ENCODE data around the gene CARD6. TPM values are rescaled to one million over a fixed set of nuclear protein-coding genes. Genes with fewer than 3 reads are reported as not detected.
"Not testable (repeated sequence)": the region's sequence is repeated elsewhere in the genome, so short reads cannot be mapped to it uniquely, and the experiment has no call there.

The CARD6 gene
- total RNA-seq, 1 donor from 2014 or later, result 2.1 TPM

DNA sequence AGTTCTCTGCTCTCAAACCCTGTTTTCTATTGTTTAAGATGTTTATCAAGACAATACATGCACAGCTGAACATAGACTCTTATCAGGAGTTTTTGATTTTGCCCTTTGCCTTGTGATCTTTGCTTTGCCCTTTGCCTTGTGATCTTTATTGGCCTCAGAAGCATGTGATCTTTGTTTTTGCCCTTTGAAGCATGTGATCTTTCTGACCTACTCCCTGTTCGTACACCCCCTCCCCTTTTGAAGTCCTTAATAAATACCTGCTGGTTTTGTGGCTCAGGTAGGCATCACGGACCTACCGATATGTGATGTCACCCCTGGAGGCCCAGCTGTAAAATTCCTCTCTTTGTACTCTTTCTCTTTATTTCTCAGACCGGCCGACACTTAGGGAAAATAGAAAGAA lies 23.8 kb downstream of the CARD6 start:
- H3K4me1 Mint-ChIP-seq (ENCODE audit: low read depth); H3K27me3 Mint-ChIP-seq (ENCODE audit: insufficient read depth); DNase-seq (ENCODE audit: low spot score); H3K4me3 Mint-ChIP-seq; intact Hi-C loops (cut with micrococcal nuclease); H3K36me3 Mint-ChIP-seq (ENCODE audit: low read depth); H3K27ac Mint-ChIP-seq: not testable (repeated sequence)
- peaks cover 11% of the 10 kb centered on the region for H3K9me3 Mint-ChIP-seq

DNA sequence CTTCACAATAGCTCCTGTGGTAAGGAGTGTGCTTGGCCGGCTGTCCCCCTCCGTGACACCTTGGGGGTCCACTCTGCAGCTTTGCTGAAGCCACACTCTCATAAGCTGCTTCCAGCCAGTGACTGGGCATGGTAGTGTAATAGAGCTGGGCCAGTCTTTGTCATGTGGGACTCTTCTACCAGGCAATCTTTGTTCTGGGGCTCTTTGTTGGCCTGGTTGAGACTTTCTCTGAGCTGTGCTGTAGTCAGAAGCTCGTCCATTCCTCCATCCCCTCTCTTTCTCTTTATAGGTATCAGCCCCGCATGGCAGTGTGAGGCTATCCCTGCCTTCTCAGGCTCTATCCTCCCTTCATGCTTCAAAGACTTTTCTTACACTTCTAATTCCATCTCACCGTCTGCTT lies 25.7 kb downstream of the CARD6 start:
- H3K27ac Mint-ChIP-seq, result no peak overlapping the region
- intact Hi-C loops (cut with micrococcal nuclease), result no loop called here
- H3K9me3 Mint-ChIP-seq, result peaks cover 11% of the 10 kb centered on the region
- no peaks in the 10 kb centered on the region for H3K36me3 Mint-ChIP-seq (ENCODE audit: low read depth)
- H3K4me1 Mint-ChIP-seq (ENCODE audit: low read depth), result no peaks in the 10 kb centered on the region
- H3K4me3 Mint-ChIP-seq, result no peak overlapping the region
- no peak for DNase-seq (ENCODE audit: low spot score)
- H3K27me3 Mint-ChIP-seq (ENCODE audit: insufficient read depth), result peaks cover 8% of the 10 kb centered on the region

DNA sequence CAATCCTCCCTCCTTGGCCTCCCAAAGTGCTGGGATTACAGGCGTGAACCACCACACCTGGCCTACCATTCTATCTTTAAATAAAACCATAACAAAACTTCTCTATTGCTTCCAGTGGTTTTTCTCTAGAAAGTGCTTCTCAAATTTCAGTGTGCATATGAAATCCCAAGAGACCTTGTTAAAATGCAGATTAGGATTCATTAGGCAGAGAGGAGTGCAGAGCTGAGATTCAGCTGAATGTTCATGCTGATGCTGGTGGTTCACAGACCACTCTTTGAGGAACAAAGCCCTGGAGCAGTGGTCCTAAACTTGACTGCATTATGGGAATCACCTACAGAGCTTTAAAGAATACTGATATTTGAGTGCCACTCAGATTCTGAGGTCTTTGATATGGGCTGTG lies 28.2 kb downstream of the CARD6 start:
- DNase-seq (ENCODE audit: low spot score), result no peak
- Mint-ChIP-seq H3K4me3 (no peak overlapping the region), H3K9me3 (peaks cover 8% of the 10 kb centered on the region), H3K36me3 (ENCODE audit: low read depth) (no peaks in the 10 kb centered on the region), H3K27me3 (ENCODE audit: insufficient read depth) (peaks cover 13% of the 10 kb centered on the region), H3K27ac (no peak overlapping the region), H3K4me1 (ENCODE audit: low read depth) (no peaks in the 10 kb centered on the region)
- intact Hi-C loops (cut with micrococcal nuclease), result no loop called here

DNA sequence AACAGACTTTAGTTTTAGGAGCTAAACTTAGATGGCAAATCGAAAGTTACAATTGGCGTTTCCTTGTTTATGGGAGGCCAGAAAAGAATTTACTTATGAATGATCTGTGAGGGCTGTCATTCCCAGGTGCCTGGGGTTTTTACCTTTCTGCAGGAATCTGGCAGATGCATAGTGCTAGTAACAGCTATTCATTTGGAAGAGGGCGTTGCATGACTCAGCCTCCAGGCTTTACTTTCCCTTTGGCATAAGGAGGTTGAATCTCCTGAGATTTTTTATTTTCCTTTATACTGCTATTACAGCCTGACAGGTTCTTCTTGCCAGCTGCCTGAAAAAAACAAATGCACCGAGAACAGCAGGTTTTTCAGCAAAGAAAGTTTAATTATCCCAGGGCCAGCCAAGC lies 30.0 kb downstream of the CARD6 start:
- no peak overlapping the region for H3K27ac Mint-ChIP-seq
- no peaks in the 10 kb centered on the region for H3K4me1 Mint-ChIP-seq (ENCODE audit: low read depth)
- no peak overlapping the region for H3K4me3 Mint-ChIP-seq
- H3K27me3 Mint-ChIP-seq (ENCODE audit: insufficient read depth), result peaks cover 13% of the 10 kb centered on the region
- DNase-seq (ENCODE audit: low spot score), result no peak
- H3K9me3 Mint-ChIP-seq, result no peaks in the 10 kb centered on the region
- no peaks in the 10 kb centered on the region for H3K36me3 Mint-ChIP-seq (ENCODE audit: low read depth)
- intact Hi-C loops (cut with micrococcal nuclease), result no loop called here

DNA sequence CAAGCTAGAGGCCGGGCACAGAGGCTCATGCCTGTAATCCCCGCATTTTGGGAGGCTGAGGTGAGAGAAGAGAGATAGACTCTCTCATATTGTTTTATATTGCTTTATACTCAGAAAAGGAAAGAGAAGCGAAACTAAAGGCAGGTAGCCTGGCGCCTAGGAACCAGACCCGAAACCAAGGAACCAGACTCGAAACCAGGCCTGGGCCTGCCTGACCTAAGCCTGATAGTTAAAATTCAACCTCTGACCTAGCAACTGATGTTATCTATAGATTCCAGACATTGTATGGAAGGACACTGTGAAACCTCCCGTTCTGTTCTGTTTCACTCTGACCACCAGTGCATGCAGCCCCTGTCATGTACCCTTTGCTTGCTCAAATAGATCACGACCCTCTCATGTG lies 31.1 kb downstream of the CARD6 start:
- H3K27me3 Mint-ChIP-seq (ENCODE audit: insufficient read depth), result peaks cover 10% of the 10 kb centered on the region
- H3K27ac Mint-ChIP-seq; intact Hi-C loops (cut with micrococcal nuclease); H3K9me3 Mint-ChIP-seq; H3K4me1 Mint-ChIP-seq (ENCODE audit: low read depth); DNase-seq (ENCODE audit: low spot score); H3K36me3 Mint-ChIP-seq (ENCODE audit: low read depth); H3K4me3 Mint-ChIP-seq: not testable (repeated sequence)

DNA sequence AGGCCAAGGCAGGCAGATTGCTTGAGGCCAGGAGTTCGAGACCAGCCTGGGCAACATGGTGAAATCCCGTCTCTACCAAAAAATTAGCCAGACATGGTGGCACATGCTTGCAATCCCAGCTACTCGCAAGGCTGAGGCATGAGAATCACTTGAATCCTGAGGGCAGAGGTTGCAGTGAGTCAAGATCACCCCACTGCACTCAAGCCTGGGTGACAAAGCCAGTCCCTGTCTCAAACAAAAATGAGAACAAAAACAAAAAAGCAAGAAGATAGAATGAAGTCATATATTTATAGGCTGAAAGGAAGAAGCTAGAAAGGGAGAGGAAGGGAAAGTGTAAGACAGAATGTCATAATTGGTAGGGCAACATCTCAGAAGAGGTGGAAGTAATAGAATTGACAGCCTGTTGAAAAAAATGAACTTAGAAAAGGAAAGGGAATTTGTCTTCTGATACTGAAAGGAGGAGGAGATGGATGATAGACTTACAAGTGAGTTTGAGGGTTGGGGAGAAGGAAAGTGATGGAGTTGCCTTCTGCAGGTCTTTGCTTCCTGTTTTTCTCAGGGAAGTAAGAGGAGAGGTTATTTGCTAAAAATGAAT lies 32.2 kb downstream of the CARD6 start:
- peaks cover 4% of the 10 kb centered on the region for H3K9me3 Mint-ChIP-seq
- H3K36me3 Mint-ChIP-seq (ENCODE audit: low read depth), result no peaks in the 10 kb centered on the region

DNA sequence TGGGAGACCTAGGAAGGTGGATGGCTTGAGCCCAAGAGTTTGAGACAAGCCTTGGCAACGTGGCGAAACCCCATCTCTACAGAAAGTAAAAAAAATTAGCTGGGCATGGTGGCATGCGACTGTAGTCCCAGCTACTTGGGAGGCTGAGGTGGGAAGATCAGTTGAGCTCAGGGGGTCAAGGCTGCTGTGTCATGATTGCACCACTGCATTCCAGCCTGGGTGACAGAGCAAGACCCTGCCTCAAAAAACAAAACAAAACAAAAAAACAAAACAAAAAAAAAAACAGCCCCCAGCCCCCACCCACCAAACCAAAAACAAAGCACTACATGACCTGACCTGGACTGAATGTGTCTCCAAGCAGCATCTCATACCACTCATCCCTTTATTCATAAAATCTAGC lies 34.8 kb downstream of the CARD6 start:
- H3K9me3 Mint-ChIP-seq, result peaks cover 4% of the 10 kb centered on the region
- intact Hi-C loops (cut with micrococcal nuclease), result no loop called here
- H3K36me3 Mint-ChIP-seq (ENCODE audit: low read depth), result no peaks in the 10 kb centered on the region
- peaks cover 10% of the 10 kb centered on the region for H3K27me3 Mint-ChIP-seq (ENCODE audit: insufficient read depth)
- H3K4me1 Mint-ChIP-seq (ENCODE audit: low read depth), result peaks cover 5% of the 10 kb centered on the region
- DNase-seq (ENCODE audit: low spot score), result no peak
- no peak overlapping the region for H3K4me3 Mint-ChIP-seq
- no peak overlapping the region for H3K27ac Mint-ChIP-seq

More for the DNA sequence above, 32.2 kb downstream of the CARD6 start:
- Mint-ChIP-seq H3K27ac (no peak overlapping the region), H3K4me1 (ENCODE audit: low read depth) (peaks cover 5% of the 10 kb centered on the region), H3K4me3 (no peak overlapping the region), H3K27me3 (ENCODE audit: insufficient read depth) (peaks cover 7% of the 10 kb centered on the region)
- DNase-seq (ENCODE audit: low spot score), result no peak
- intact Hi-C loops (cut with micrococcal nuclease), result no loop called here

DNA sequence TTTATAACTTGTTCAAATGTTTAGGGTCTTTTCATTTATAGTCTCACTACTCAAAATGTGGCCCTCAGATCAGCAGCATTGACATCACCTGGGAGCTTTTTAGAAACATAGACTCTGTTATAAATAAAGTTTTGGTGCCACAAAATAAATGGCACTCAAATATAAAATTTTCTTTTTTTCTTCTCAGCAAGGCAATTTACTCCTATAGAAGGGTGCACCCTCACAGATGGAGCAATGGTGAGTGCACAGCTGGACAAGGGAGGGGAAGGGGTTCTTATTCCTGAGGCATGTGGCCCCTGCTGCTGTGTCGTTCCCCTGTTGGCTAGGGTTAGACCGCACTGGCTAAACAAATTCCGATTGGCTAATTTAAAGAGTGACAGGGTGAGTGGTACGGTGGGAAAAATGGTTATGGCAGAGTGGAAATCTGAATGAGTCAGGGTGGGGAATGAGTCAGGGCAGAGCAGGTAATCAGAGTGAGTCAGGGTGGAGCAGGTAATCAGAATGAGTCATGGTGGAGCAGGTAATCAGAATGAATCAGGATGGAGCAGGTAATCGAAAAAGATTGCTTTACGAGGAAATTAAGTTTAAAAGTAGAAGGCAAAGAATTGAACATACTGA lies 36.3 kb downstream of the CARD6 start:
- no peaks in the 10 kb centered on the region for H3K36me3 Mint-ChIP-seq (ENCODE audit: low read depth)
- no peak overlapping the region for H3K27ac Mint-ChIP-seq
- peaks cover 5% of the 10 kb centered on the region for H3K4me1 Mint-ChIP-seq (ENCODE audit: low read depth)
- DNase-seq (ENCODE audit: low spot score), result no peak
- H3K9me3 Mint-ChIP-seq, result peaks cover 4% of the 10 kb centered on the region
- H3K4me3 Mint-ChIP-seq, result no peak overlapping the region
- peaks cover 10% of the 10 kb centered on the region for H3K27me3 Mint-ChIP-seq (ENCODE audit: insufficient read depth)
- intact Hi-C loops (cut with micrococcal nuclease), result no loop called here

DNA sequence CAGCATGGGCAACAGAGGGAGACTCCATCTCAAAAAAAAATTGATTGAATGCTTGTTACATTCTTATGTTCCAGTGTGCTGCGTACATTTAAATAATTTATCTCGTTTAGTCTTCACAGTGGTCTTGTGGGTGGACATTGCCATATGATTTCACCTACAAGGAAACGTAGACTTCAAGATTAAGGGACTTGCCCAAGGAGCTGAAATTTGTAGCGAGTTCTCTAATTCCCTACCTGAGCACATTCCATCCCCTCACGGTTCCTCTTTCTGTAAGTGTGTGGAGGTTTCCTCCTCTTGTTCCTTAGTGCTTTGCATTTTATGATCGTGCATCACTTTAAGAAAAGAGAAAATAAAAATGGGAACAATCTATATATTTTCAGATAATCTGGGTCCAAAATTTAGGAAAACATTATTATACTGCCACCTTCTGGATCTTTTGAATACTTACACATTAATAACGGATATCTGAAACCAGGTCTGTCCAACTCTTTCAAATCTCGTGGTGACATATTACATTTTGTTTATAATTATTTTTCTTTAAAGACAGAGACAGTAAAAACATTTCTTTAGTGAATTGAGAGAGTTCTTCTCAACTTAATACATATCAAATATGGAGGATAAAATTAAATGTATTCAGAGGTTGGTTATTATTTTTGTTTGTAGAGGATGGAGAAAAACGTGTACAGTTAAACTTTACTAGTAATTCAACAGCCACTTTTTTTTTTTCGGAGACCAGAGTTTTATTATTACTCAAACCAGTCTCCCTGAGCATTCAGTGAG lies 38.2 kb downstream of the CARD6 start:
- peaks cover 10% of the 10 kb centered on the region for H3K27me3 Mint-ChIP-seq (ENCODE audit: insufficient read depth)
- intact Hi-C loops (cut with micrococcal nuclease), result loop anchor here (1.0 to 2.0 kb wide), 8 partner anchors 45 to 1300 kb away; partner anchors contain the start of genes PRKAA1, RPL37 and TTC33
- H3K4me3 Mint-ChIP-seq, result no peak overlapping the region
- H3K4me1 Mint-ChIP-seq (ENCODE audit: low read depth), result peaks cover 5% of the 10 kb centered on the region
- peaks cover 4% of the 10 kb centered on the region for H3K9me3 Mint-ChIP-seq
- DNase-seq (ENCODE audit: low spot score), result no peak
- H3K36me3 Mint-ChIP-seq (ENCODE audit: low read depth), result no peaks in the 10 kb centered on the region
- H3K27ac Mint-ChIP-seq, result no peak overlapping the region

DNA sequence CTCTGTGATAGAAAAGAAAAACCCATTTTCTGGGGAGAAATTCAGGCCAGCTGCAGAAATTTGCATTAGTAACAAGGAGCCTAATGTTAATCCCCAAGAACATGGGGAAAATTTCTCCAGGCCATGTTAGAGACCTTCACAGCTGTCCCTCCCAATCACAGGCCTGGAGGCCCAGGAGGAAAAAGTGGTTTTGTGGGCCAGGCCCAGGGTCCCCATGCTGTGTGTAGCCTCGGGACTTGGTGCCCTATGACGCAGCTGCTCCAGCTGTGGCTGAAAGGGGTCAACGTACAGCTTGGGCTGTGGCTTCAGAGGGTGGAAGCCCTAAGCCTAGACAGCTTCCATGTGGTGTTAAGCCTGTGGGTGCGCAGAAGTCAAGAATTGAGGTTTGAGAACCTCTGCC lies 41.1 kb downstream of the CARD6 start:
- no peak for DNase-seq (ENCODE audit: low spot score)
- intact Hi-C loops (cut with micrococcal nuclease), result no loop called here
- peaks cover 10% of the 10 kb centered on the region for H3K27me3 Mint-ChIP-seq (ENCODE audit: insufficient read depth)
- no peak overlapping the region for H3K27ac Mint-ChIP-seq
- H3K9me3 Mint-ChIP-seq, result peaks cover 4% of the 10 kb centered on the region
- peaks cover 5% of the 10 kb centered on the region for H3K4me1 Mint-ChIP-seq (ENCODE audit: low read depth)
- H3K36me3 Mint-ChIP-seq (ENCODE audit: low read depth), result no peaks in the 10 kb centered on the region
- H3K4me3 Mint-ChIP-seq, result no peak overlapping the region

DNA sequence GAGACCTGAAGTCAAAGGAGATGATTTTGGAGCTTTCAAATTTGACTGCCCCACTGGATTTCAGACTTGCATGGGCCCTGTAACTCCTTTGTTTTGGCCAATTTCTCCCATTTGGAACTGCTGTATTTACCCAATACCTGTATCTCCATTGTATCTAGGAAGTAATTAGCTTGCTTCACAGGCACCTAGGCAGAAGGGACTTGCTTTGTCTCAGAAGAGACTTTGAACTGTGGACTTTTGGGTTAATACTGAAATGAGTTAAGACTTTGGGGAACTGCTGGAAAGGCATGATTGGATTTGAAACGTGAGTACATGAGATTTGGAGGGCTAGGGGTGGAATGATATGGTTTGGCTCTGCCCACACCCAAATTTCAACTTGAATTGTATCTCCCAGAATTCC lies 41.9 kb downstream of the CARD6 start:
- intact Hi-C loops (cut with micrococcal nuclease); H3K9me3 Mint-ChIP-seq; H3K4me1 Mint-ChIP-seq (ENCODE audit: low read depth); H3K4me3 Mint-ChIP-seq; DNase-seq (ENCODE audit: low spot score); H3K27ac Mint-ChIP-seq; H3K27me3 Mint-ChIP-seq (ENCODE audit: insufficient read depth); H3K36me3 Mint-ChIP-seq (ENCODE audit: low read depth): not testable (repeated sequence)

DNA sequence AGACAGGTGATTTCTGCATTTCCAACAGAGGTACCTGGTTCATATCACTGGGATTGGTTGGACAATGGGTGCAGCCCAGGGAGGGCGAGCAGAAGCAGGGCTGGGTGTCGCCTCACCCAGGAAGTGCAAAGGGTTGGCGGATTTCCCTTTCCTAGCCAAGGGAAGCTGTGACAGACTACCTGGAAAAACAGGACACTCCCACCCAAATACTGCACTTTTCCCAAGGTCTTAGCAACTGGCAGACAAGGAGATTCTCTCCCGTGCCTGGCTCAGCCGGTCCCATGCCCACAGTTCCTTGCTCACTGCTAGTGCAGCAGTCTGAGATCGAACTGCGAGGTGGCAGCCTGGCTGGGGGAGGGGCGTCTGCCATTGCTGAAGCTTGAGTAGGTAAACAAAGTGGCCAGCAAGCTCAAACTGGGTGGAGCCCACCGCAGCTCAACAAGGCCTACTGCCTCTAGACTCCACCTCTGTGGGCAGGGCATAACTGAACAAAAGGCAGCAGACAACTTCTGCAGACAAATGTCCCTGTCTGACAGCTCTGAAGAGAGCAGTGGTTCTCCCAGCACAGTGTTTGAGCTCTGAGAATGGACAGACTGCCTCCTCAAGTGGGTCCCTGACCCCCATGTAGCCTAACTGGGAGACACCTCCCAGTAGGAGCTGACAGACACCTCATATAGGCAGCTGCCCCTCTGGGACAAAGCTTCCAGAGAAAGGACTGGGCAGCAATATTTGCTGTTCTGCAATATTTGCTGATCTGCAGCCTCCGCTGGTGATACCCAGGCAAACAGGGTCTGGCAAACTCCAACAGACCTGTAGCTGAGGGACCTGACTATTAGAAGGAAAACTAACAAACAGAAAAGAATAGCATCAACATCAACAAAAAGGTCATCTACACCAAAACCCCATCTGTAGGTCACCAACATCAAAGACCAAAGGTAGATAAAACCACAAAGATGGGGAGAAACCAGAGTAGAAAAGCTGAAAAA lies 54.6 kb downstream of the CARD6 start:
- H3K4me3 Mint-ChIP-seq; H3K36me3 Mint-ChIP-seq (ENCODE audit: low read depth); intact Hi-C loops (cut with micrococcal nuclease); H3K4me1 Mint-ChIP-seq (ENCODE audit: low read depth); DNase-seq (ENCODE audit: low spot score); H3K9me3 Mint-ChIP-seq; H3K27me3 Mint-ChIP-seq (ENCODE audit: insufficient read depth); H3K27ac Mint-ChIP-seq: not testable (repeated sequence)
